Astrocyte of the cerebellum (primary cell): Measurements from ENCODE around the gene PRKCG.

ENCODE experiments used
- DNase-seq: peaks from one replicate; pipeline ENCODE4 v3.0.0-alpha.2; 2011; ENCODE audit warnings: low read depth
- H3K4me3 ChIP-seq: 2 replicates; pipeline ENCODE4 v1.5.1; 2011; ENCODE audit warnings: mild to moderate bottlenecking, low read depth, low read length, moderate library complexity
- CTCF ChIP-seq: IDR thresholded peaks from 2 replicates; pipeline ENCODE4 v1.5.1; 2012; ENCODE audit warnings: low read length, low read depth, moderate library complexity, mild to moderate bottlenecking; ENCODE audit errors: missing control alignments
- in situ Hi-C: cut with HindIII; loops from 2 replicates; pipeline ENCODE4 v1.10.0; 2017; ENCODE audit warnings: low sequenced_read_pairs

Gene PRKCG

DNA sequence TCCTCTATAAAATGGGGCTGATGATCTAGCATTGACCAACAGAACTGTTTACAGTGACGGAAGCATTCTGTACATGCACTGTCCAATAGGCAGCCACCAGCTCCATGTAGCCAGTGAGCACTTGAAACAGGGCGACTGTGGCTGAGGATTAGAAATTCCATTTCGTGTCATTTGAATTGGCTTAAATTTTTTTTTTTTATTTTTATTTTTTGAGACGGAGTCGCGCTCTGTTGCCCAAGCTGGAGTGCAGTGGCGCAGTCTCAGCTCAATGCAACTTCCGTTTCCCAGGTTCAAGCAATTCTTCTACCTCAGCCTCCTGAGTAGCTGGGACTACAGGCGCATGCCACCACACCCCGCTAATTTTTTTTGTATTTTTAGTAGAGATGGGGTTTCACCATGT lies 3.0 kb downstream of the PRKCG start:
- no peak for DNase-seq

GRCh38 chr19:53892301-53892980 lies 10.4 kb downstream of the PRKCG start:
- DNase-seq, result no peak
- in situ Hi-C loops, result no loop called here
- no peak overlapping the region for H3K4me3 ChIP-seq
- TF ChIP-seq CTCF, result no peak

More for the DNA sequence above, 3.0 kb downstream of the PRKCG start:
- in situ Hi-C loops, result no loop called here
- H3K4me3 ChIP-seq, result no peak overlapping the region
- no peak for TF ChIP-seq CTCF

DNA sequence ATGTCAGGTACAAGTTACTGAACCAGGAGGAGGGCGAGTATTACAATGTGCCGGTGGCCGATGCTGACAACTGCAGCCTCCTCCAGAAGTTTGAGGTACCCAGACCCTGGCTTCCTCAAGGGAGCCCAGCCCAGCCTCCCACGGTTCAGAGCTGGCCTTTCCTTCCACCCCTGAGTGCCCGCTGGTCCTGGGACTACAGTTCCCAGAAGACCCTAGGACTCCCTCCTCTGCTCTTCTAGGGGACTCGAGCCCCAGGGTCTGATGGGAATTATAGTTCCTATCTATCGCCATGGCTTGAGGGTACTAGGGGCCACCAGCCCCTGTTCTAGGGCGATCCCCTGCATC lies 11.0 kb downstream of the PRKCG start:
- H3K4me3 ChIP-seq, result no peak overlapping the region
- in situ Hi-C loops, result no loop called here
- no peak for DNase-seq
- no peak for TF ChIP-seq CTCF

- in situ Hi-C loops, result no loop called here
- no peak for DNase-seq
- H3K4me3 ChIP-seq, result no peak overlapping the region
- no peak for TF ChIP-seq CTCF
These were observed 12.7 kb downstream of the PRKCG start for GRCh38 chr19:53894707-53895106.

- no peak for DNase-seq
These were observed 14.7 kb downstream of the PRKCG start for GRCh38 chr19:53896682-53897081.

GRCh38 chr19:53897459-53897858 lies 15.5 kb downstream of the PRKCG start:
- no peak overlapping the region for H3K4me3 ChIP-seq
- in situ Hi-C loops, result no loop called here

More at GRCh38 chr19:53896682-53897081, 14.7 kb downstream of the PRKCG start:
- in situ Hi-C loops, result no loop called here
- H3K4me3 ChIP-seq, result no peak overlapping the region
- no peak for TF ChIP-seq CTCF

More at GRCh38 chr19:53897459-53897858, 15.5 kb downstream of the PRKCG start:
- TF ChIP-seq CTCF, result no peak
- DNase-seq, result no peak
